ENCODE measurements around the gene SLC6A13.
A peak's percentile ranks its signal among the peaks of the same experiment; 100 is the strongest.

Gene SLC6A13

GRCh38 chr12:213527-213932 lies 49.1 kb downstream of the SLC6A13 start:
- DNase-seq, result no peak

- no peak for DNase-seq
These were observed 49.7 kb downstream of the SLC6A13 start for GRCh38 chr12:212715-213526.

GRCh38 chr12:212415-212714 lies 50.3 kb downstream of the SLC6A13 start:
- no peak for DNase-seq

- DNase-seq, result no peak
These were observed 50.8 kb downstream of the SLC6A13 start for GRCh38 chr12:211639-212414.

- no peak for DNase-seq
These were observed 51.5 kb downstream of the SLC6A13 start for GRCh38 chr12:211142-211465.

GRCh38 chr12:210277-211141 lies 52.1 kb downstream of the SLC6A13 start:
- peak; percentile 70 for DNase-seq

- no peak for DNase-seq
These were observed 52.8 kb downstream of the SLC6A13 start for GRCh38 chr12:209851-210250.

GRCh38 chr12:209246-209645 lies 53.4 kb downstream of the SLC6A13 start:
- DNase-seq, result no peak

- no peak for DNase-seq
These were observed 53.8 kb downstream of the SLC6A13 start for GRCh38 chr12:208813-209212.

- no peak for DNase-seq
These were observed 54.8 kb downstream of the SLC6A13 start for GRCh38 chr12:207804-208203.

- DNase-seq, result no peak
These were observed 55.7 kb downstream of the SLC6A13 start for GRCh38 chr12:206746-207440.

- DNase-seq, result no peak
These were observed 57.6 kb downstream of the SLC6A13 start for GRCh38 chr12:205026-205425.

GRCh38 chr12:204261-204678 lies 58.4 kb downstream of the SLC6A13 start:
- no peak for DNase-seq

GRCh38 chr12:203462-204260 lies 59.0 kb downstream of the SLC6A13 start:
- DNase-seq, result peak; percentile 49

GRCh38 chr12:203074-203461 lies 59.6 kb downstream of the SLC6A13 start:
- DNase-seq, result no peak

- peak; percentile 82 for DNase-seq
These were observed 60.4 kb downstream of the SLC6A13 start for GRCh38 chr12:202081-202731.

- no peak for DNase-seq
These were observed 61.3 kb downstream of the SLC6A13 start for GRCh38 chr12:201361-201760.

- no peak for DNase-seq
These were observed 63.9 kb downstream of the SLC6A13 start for GRCh38 chr12:198705-199104.

- DNase-seq, result no peak
These were observed 64.5 kb downstream of the SLC6A13 start for GRCh38 chr12:197911-198695.

GRCh38 chr12:197347-197746 lies 65.3 kb downstream of the SLC6A13 start:
- DNase-seq, result no peak

GRCh38 chr12:196436-196835 lies 66.2 kb downstream of the SLC6A13 start:
- DNase-seq, result no peak
